Spleen (tissue), 13 donors: ENCODE measurements around the gene SST. TPM values are rescaled to one million over a fixed set of nuclear protein-coding genes. Genes with fewer than 3 reads are reported as not detected.

Source experiments
- DNase-seq: peaks from one replicate; pipeline ENCODE4 v3.0.0-alpha.2; 2020
- H3K27ac ChIP-seq, 8 donors: fragments of 200-600 bp; sonication (generic) in 7 of 8; 1 replicate in 4 of 8; 2 replicates in 4 of 8; pipeline versions ENCODE4 v1.5.0 to v1.8.0; 2016 to 2021; ENCODE audit warnings: inconsistent platforms in 4 of 8, mild to moderate bottlenecking in 4 of 8, moderate library complexity in 1 of 8
- H3K27me3 ChIP-seq, 7 donors: fragments of 200-600 bp; sonication (generic) in 6 of 7; replicated peaks in 1 of 7; 1 replicate in 4 of 7; 2 replicates in 3 of 7; pipeline versions ENCODE4 v1.5.0 to v1.8.0; 2016 to 2021; ENCODE audit warnings: inconsistent platforms in 3 of 7, mild to moderate bottlenecking in 1 of 7
- H3K36me3 ChIP-seq, 6 donors: fragments of 200-600 bp; sonication (generic) in 5 of 6; 1 replicate in 4 of 6; 2 replicates in 2 of 6; pipeline versions ENCODE4 v1.5.0 to v1.8.0; 2016 to 2021; ENCODE audit warnings: inconsistent platforms in 2 of 6
- H3K4me1 ChIP-seq, 6 donors: fragments of 200-600 bp; sonication (generic) in 5 of 6; 1 replicate in 3 of 6; 2 replicates in 3 of 6; pipeline versions ENCODE4 v1.5.0 to v1.8.0; 2016 to 2021; ENCODE audit warnings: inconsistent platforms in 3 of 6
- H3K4me3 ChIP-seq, 8 donors: fragments of 200-600 bp; sonication (generic) in 7 of 8; 1 replicate in 4 of 8; 2 replicates in 4 of 8; pipeline versions ENCODE4 v1.5.0 to v1.8.0; 2016 to 2021; ENCODE audit warnings: inconsistent platforms in 4 of 8, mild to moderate bottlenecking in 4 of 8, moderate library complexity in 2 of 8
- H3K9me3 ChIP-seq, 8 donors: fragments of 200-600 bp; sonication (generic) in 7 of 8; 1 replicate in 4 of 8; 2 replicates in 4 of 8; pipeline versions ENCODE4 v1.5.0 to v1.8.0; 2016 to 2021; ENCODE audit warnings: inconsistent platforms in 4 of 8
- POLR2A ChIP-seq, 3 donors: fragments of 450-650 bp; IDR thresholded peaks; one replicate each; pipeline ENCODE4 v1.5.1; 2017; ENCODE audit warnings: antibody characterized with exemption in 3 of 3, mild to moderate bottlenecking in 1 of 3
- POLR2AphosphoS5 ChIP-seq, 3 donors: sonication (generic); formaldehyde crosslinking; IDR thresholded peaks; one replicate each; pipeline ENCODE4 v1.5.1; 2017; ENCODE audit warnings: antibody characterized with exemption in 3 of 3
- WGBS, 5 donors: extraction: QIAGEN DNeasy Blood & Tissue Kit in 3 of 5; methylation state at CpG; one replicate each; pipeline versions ENCODE4 v1.1.5 to v1.1.7; 2013 to 2018; 5-methylcytosine and 5-hydroxymethylcytosine counted together
- intact Hi-C: fragments of 100-400 bp; cut with DNase I; formaldehyde crosslinking; loops from one replicate; pipeline ENCODE4 v1.15.0; 2023; ENCODE audit warnings: low total_unique reads
- long read RNA-seq, 2 donors: transcript quantifications; one replicate each; lab custom pipeline, GENCODE V29; 2026
- polyA plus RNA-seq, 3 donors: library from polyadenylated mRNA; stranded (reverse); fragments of 200-250 nt; gene quantifications; one replicate each; pipeline ENCODE4 v1.2.1, GENCODE V29; 2013
- total RNA-seq, 7 donors: library from RNA; depleted of rRNA in 3 of 7; stranded (reverse); fragments of >200 nt in 3 of 7; fragmentation: NEBNext Ultra II Directional in 4 of 7; extraction: Animal tissue kit (Norgen Biotek cat#: 25700) in 4 of 7; gene quantifications; one replicate each; pipeline versions ENCODE4 v1.1.0 to v1.2.1, GENCODE V29; 2016 to 2021
- TF ChIP-seq, protein P1 (sequence below), 11 experiments: fragments of 200-600 bp in 7 of 11; fragments of 450-650 bp in 4 of 11; sonication (generic) in 4 of 11; IDR thresholded peaks in 8 of 11; conservative IDR thresholded peaks in 3 of 11; 1 replicate in 7 of 11; 2 replicates in 4 of 11; pipeline versions ENCODE4 v1.4.0 to v1.8.0; 2016 to 2021; ENCODE audit warnings: antibody characterized with exemption in 11 of 11, inconsistent platforms in 4 of 11, mild to moderate bottlenecking in 1 of 11
- donor health status: healthy with polysubstance abuse.
- donor health status: DM: no; HTN: no; CAD: no; lungs with moderate emphysema.
- donor health status: DM: no; HTN: no; CAD: no.
- donor health status: Bipolar disorder and iron deficiency.
- donor health status: healthy.
- donor health status: DM: no; HTN: no; CAD: no.
- donor health status: DM: yes; HTN: yes; CAD: no.

SST gene
- total RNA-seq = not detected
- polyA plus RNA-seq = under 1 TPM in 2 of 3 donors, not detected in 1; 0.26 to 0.52 TPM
- long read RNA-seq, donor 1, partial matches to known transcripts = 0 of 2 reads
- long read RNA-seq, donor 1, other reads (novel, unspliced or antisense) = 0 of 2 reads
- long read RNA-seq, donor 2, transcript SST-201 (2 exons, 618 nt) = major isoform, 393 of 393 reads
- long read RNA-seq, donor 2, partial matches to known transcripts = 0 of 393 reads
- long read RNA-seq, donor 2, other reads (novel, unspliced or antisense) = 0 of 393 reads

DNA sequence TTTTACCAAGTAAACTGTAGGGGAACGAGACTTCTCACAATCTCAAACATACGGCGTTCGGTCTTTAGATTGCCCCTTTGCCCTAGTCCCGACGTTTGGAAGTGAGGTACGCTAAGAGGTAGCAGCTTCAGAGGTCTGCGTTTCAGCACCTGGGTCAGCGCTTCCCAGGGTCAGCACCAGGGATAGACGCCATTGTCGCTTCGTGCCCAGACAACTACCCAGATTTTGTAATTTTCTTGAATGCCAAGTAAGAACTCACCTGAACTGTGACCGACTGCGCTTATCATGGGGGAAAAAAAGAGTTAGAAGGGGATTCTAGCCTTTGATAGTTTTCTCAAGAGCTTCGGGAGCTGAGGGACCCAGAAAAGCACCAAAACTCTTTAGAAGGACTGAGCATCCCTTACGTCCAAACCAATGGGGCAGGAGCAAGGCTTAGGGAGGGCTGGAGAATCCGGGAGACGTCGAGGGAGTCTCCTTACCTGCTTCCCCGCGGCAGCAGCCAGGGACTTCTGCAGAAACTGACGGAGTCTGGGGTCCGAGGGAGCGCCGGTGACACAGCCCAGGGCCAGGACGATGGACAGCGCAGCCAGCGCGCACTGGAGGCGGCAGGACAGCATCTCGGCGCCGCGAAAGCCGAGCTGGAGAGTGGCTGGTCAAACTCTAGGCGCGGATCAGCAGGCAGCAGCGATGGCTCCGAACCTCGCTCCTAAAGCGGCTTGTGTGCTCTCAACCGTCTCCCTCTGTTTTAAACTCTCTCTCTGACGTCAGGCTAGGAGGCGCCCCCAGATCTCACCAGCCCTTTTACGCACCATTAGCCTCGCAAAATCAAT, at the start of gene SST:
SST (minus strand) TSS at position 720 of the 830 bp plus-strand sequence; CDS start at position 617, 103 bp downstream.
- H3K4me3 ChIP-seq = no peak within 1 kb of the TSS
- H3K27me3 ChIP-seq = peaks cover 0 to 80% (median 36%) of the 10 kb centered on the region in 7 donors
- no peaks in the 10 kb centered on the region for H3K4me1 ChIP-seq
- no peak for DNase-seq
- H3K9me3 ChIP-seq = no peaks in the 10 kb centered on the region
- TF ChIP-seq POLR2AphosphoS5 (IDR thresholded peaks at IDR 0.05) (no peak), POLR2A (IDR thresholded peaks at IDR 0.05) (no peak)
- TF ChIP-seq, protein P1, sequence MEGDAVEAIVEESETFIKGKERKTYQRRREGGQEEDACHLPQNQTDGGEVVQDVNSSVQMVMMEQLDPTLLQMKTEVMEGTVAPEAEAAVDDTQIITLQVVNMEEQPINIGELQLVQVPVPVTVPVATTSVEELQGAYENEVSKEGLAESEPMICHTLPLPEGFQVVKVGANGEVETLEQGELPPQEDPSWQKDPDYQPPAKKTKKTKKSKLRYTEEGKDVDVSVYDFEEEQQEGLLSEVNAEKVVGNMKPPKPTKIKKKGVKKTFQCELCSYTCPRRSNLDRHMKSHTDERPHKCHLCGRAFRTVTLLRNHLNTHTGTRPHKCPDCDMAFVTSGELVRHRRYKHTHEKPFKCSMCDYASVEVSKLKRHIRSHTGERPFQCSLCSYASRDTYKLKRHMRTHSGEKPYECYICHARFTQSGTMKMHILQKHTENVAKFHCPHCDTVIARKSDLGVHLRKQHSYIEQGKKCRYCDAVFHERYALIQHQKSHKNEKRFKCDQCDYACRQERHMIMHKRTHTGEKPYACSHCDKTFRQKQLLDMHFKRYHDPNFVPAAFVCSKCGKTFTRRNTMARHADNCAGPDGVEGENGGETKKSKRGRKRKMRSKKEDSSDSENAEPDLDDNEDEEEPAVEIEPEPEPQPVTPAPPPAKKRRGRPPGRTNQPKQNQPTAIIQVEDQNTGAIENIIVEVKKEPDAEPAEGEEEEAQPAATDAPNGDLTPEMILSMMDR (IDR thresholded peaks at IDR 0.05 in 8 of 11, conservative IDR thresholded peaks at IDR 0.05 in 3 of 11) = no peak
- intact Hi-C loops = no loop called here
- WGBS, 5 donors = 11 to 32% (median 18%) methylated on average over 23 to 46 of the region's 46 CpGs
- no peak within 1 kb of the TSS for H3K27ac ChIP-seq
- no peaks in the 10 kb centered on the region for H3K36me3 ChIP-seq

DNA sequence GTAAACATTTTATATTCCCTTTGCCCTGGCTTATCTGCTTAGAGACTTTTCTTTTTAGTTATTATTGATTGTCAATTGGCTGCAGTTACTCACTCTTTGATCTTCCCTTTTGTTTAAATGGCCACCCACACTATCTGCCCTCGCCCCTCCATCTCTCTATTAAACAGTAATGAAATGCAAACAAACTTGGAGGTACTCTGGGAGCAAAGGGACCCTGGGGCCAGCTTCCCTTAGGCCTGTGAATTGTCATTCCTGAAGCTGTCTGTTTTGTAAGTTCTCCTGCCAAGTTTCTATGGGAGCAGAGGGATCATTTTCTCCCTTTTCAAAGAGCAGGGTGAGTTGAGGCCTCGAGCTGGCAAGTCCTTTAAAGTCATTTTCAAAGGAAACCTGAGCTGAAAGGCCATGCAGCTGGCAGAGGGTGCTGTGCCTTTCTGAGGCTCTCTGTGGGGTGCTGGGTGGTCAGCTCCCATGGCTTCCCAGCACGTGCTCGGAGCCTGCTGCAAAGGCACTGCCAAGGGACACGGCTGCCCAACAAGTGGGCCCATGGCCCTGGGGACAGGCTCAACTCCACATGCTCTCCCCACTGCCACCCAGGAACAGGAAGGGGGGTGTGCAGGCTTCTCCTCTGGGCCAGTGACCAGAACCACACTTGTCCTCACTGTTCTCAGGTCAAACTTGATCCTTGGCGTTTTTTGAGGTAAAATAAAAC, 49.6 kb upstream of the SST start:
- no peak for DNase-seq
- WGBS, 5 donors = 75 to 91% (median 80%) methylated on average over 3 to 6 of the region's 6 CpGs
- intact Hi-C loops = loop anchor here (10.0 kb wide), 1 partner anchor 505 kb away; no protein-coding TSS in a partner anchor
- Histone ChIP-seq H3K9me3 (no peaks in the 10 kb centered on the region), H3K27me3 (no peaks in the 10 kb centered on the region), H3K36me3 (peaks cover 0 to 48% (median 42%) of the 10 kb centered on the region in 6 donors), H3K4me1 (no peaks in the 10 kb centered on the region), H3K4me3 (no peak overlapping the region), H3K27ac (peak overlapping the region in 1 of 8 donors; percentile 7)
- TF ChIP-seq POLR2AphosphoS5 (IDR thresholded peaks at IDR 0.05) (peak in 2 of 3 donors; percentile 27 to 62), POLR2A (IDR thresholded peaks at IDR 0.05) (no peak)
- TF ChIP-seq, protein P1 (IDR thresholded peaks at IDR 0.05 in 8 of 11, conservative IDR thresholded peaks at IDR 0.05 in 3 of 11) = no peak

- no peaks in the 10 kb centered on the region for H3K9me3 ChIP-seq
- peaks cover 0 to 38% (median 32%) of the 10 kb centered on the region in 6 donors for H3K36me3 ChIP-seq
- H3K4me3 ChIP-seq = no peak overlapping the region
- 70 to 92% (median 86%) methylated on average over 5 of the region's 5 CpGs for WGBS, 5 donors
- H3K27me3 ChIP-seq = no peaks in the 10 kb centered on the region
- DNase-seq = no peak
- H3K27ac ChIP-seq = no peak overlapping the region
- TF ChIP-seq POLR2AphosphoS5 (IDR thresholded peaks at IDR 0.05) (no peak), POLR2A (IDR thresholded peaks at IDR 0.05) (no peak)
- TF ChIP-seq, protein P1 (IDR thresholded peaks at IDR 0.05 in 8 of 11, conservative IDR thresholded peaks at IDR 0.05 in 3 of 11) = no peak
- intact Hi-C loops = loop anchor here (10.0 kb wide), 1 partner anchor 504 kb away; no protein-coding TSS in a partner anchor
- H3K4me1 ChIP-seq = peaks cover 0 to 8% (median 4%) of the 10 kb centered on the region in 6 donors
Measured at GRCh38 chr3:187718802-187719201, 48.6 kb upstream of the SST start.
